H1 (cell line): ENCODE measurements around the gene CPLANE2. TPM values are rescaled to one million over a fixed set of nuclear protein-coding genes. Genes with fewer than 3 reads are reported as not detected.
A peak's percentile ranks its signal among the peaks of the same experiment; 100 is the strongest.

Experiments used
- CTCF ChIA-PET: fragments of 300-600 bp; sonication (Branson Sonifier 250); formaldehyde crosslinking; loops from one replicate; lab custom pipeline; 2021; ENCODE audit not compliant: partially characterized antibody; lab: Charles Lee
- POLR2A ChIA-PET: fragments of 300-600 bp; sonication (Branson Sonifier 250); formaldehyde crosslinking; loops from one replicate; lab custom pipeline; 2021; ENCODE audit warnings: inconsistent platforms; ENCODE audit not compliant: partially characterized antibody; lab: Charles Lee
- DNase-seq, 2 experiments: peaks; one replicate each; pipeline versions ENCODE4 v3.0.0 to v3.0.0-alpha.2; 2010 to 2022; ENCODE audit warnings: low spot score in 2 of 2, low read depth in 1 of 2, mixed read lengths in 1 of 2
- FAIRE-seq: peaks from 2 replicates; lab custom pipeline; 2011; peaks lifted over from hg19 to GRCh38; lab: Jason Lieb, UNC
- H2AFZ ChIP-seq: 2 replicates; pipeline ENCODE4 v1.8.1; 2012; ENCODE audit warnings: low read length, inconsistent platforms
- H2AK5ac ChIP-seq: 2 replicates; pipeline ENCODE4 v1.6.1; 2013; ENCODE audit warnings: low read depth, low read length
- H2BK120ac ChIP-seq: replicated peaks from 2 replicates; pipeline ENCODE3; 2013; ENCODE audit warnings: low read depth, low read length, inconsistent platforms
- H2BK12ac ChIP-seq: 2 replicates; pipeline ENCODE4 v1.6.1; 2013; ENCODE audit warnings: low read depth, low read length
- H2BK15ac ChIP-seq: 2 replicates; pipeline ENCODE4 v1.6.1; 2013; ENCODE audit warnings: low read length
- H2BK20ac ChIP-seq: 2 replicates; pipeline ENCODE4 v1.6.1; 2013; ENCODE audit warnings: low read length
- H2BK5ac ChIP-seq: 2 replicates; pipeline ENCODE4 v1.6.1; 2013; ENCODE audit warnings: low read depth, low read length
- H3K14ac ChIP-seq: 2 replicates; pipeline ENCODE4 v1.6.1; 2013; ENCODE audit warnings: inconsistent platforms; ENCODE audit not compliant: insufficient read length
- H3K18ac ChIP-seq: 2 replicates; pipeline ENCODE4 v1.6.1; 2013; ENCODE audit warnings: low read length; ENCODE audit errors: extremely low read depth
- H3K23ac ChIP-seq: 2 replicates; pipeline ENCODE4 v1.6.1; 2013; ENCODE audit warnings: inconsistent platforms; ENCODE audit not compliant: insufficient read length
- H3K23me2 ChIP-seq: 2 replicates; pipeline ENCODE4 v1.6.1; 2013; ENCODE audit warnings: low read depth, low read length
- H3K27ac ChIP-seq: 2 replicates; pipeline ENCODE4 v1.6.1; 2011; ENCODE audit warnings: low read depth, low read length, inconsistent platforms
- H3K27me3 ChIP-seq, 4 experiments: replicated peaks in 1 of 4; 1 replicate in 1 of 4; 2 replicates in 3 of 4; pipeline versions ENCODE4 v1.6.1 to v1.8.1; 2011 to 2013; ENCODE audit warnings: low read length in 3 of 4, mild to moderate bottlenecking in 3 of 4, inconsistent platforms in 2 of 4, mixed read lengths in 2 of 4, moderate library complexity in 1 of 4; ENCODE audit not compliant: control insufficient read depth in 3 of 4, insufficient read depth in 3 of 4; ENCODE audit errors: extremely low read depth in 1 of 4
- H3K36me3 ChIP-seq, 4 experiments: 2 replicates each; pipeline versions ENCODE4 v1.6.1 to v1.8.1; 2011 to 2013; ENCODE audit warnings: mild to moderate bottlenecking in 4 of 4, low read length in 3 of 4, moderate library complexity in 2 of 4, control low read depth in 1 of 4, inconsistent platforms in 1 of 4; ENCODE audit not compliant: insufficient read depth in 4 of 4, control insufficient read depth in 2 of 4
- H3K4ac ChIP-seq: replicated peaks from 2 replicates; pipeline ENCODE3; 2013; ENCODE audit warnings: low read length, low read depth, mixed read lengths, inconsistent platforms; ENCODE audit not compliant: insufficient read length
- H3K4me1 ChIP-seq, 4 experiments: replicated peaks in 1 of 4; 1 replicate in 1 of 4; 2 replicates in 3 of 4; pipeline versions ENCODE4 v1.6.1 to v1.8.1; 2011 to 2013; ENCODE audit warnings: low read length in 3 of 4, inconsistent platforms in 2 of 4, mixed read lengths in 1 of 4; ENCODE audit not compliant: insufficient read depth in 4 of 4, control insufficient read depth in 3 of 4
- H3K4me2 ChIP-seq, 2 experiments: 2 replicates each; pipeline versions ENCODE4 v1.6.1 to v1.8.1; 2011 to 2013; ENCODE audit warnings: low read depth in 2 of 2, low read length in 2 of 2, control low read depth in 1 of 2, inconsistent platforms in 1 of 2, mild to moderate bottlenecking in 1 of 2; ENCODE audit not compliant: insufficient read depth in 1 of 2
- H3K4me3 ChIP-seq, 4 experiments: fragments of 200-600, 300-600 bp in 1 of 4; sonication (generic), shearing (Covaris generic), sonication (Bioruptor Twin) in 1 of 4; 2 replicates each; pipeline versions ENCODE4 v1.5.1 to v1.8.1; 2011 to 2016; ENCODE audit warnings: low read length in 4 of 4, low read depth in 3 of 4, control low read depth in 2 of 4, inconsistent platforms in 2 of 4, mild to moderate bottlenecking in 2 of 4, mixed read lengths in 1 of 4, moderate library complexity in 1 of 4; ENCODE audit not compliant: insufficient read depth in 2 of 4; ENCODE audit errors: extremely low read depth in 1 of 4
- H3K56ac ChIP-seq: replicated peaks from 2 replicates; pipeline ENCODE3; 2013; ENCODE audit warnings: low read depth, mild to moderate bottlenecking, mixed read lengths, low read length, inconsistent platforms; ENCODE audit not compliant: insufficient read length
- H3K79me1 ChIP-seq: 2 replicates; pipeline ENCODE4 v1.6.1; 2013; ENCODE audit warnings: low read depth, low read length, control low read depth
- H3K79me2 ChIP-seq, 2 experiments: 2 replicates each; pipeline versions ENCODE4 v1.6.1 to v1.8.1; 2012 to 2013; ENCODE audit warnings: low read length in 2 of 2, mild to moderate bottlenecking in 2 of 2, inconsistent platforms in 1 of 2; ENCODE audit not compliant: insufficient read depth in 2 of 2, control insufficient read depth in 1 of 2
- H3K9ac ChIP-seq, 4 experiments: replicated peaks in 1 of 4; 1 replicate in 1 of 4; 2 replicates in 3 of 4; pipeline versions ENCODE4 v1.6.1 to v1.8.1; 2011 to 2013; ENCODE audit warnings: low read depth in 3 of 4, low read length in 3 of 4, control low read depth in 2 of 4, mild to moderate bottlenecking in 2 of 4, moderate library complexity in 2 of 4, inconsistent platforms in 1 of 4; ENCODE audit errors: extremely low read depth in 1 of 4
- H3K9me3 ChIP-seq, 2 experiments: 2 replicates each; pipeline versions ENCODE4 v1.6.1 to v1.8.1; 2012 to 2013; ENCODE audit warnings: mild to moderate bottlenecking in 2 of 2, moderate library complexity in 2 of 2, control low read depth in 1 of 2, inconsistent platforms in 1 of 2, low read depth in 1 of 2, low read length in 1 of 2, mixed read lengths in 1 of 2; ENCODE audit not compliant: insufficient read depth in 2 of 2
- H4K20me1 ChIP-seq, 2 experiments: replicated peaks in 1 of 2; 2 replicates each; pipeline versions ENCODE3 to v1.8.1; 2011 to 2013; ENCODE audit warnings: inconsistent platforms in 2 of 2, low read length in 2 of 2, mild to moderate bottlenecking in 1 of 2; ENCODE audit not compliant: insufficient read depth in 2 of 2, control insufficient read depth in 1 of 2
- H4K5ac ChIP-seq: 2 replicates; pipeline ENCODE4 v1.6.1; 2013; ENCODE audit warnings: low read length, low read depth, mixed read lengths, inconsistent platforms; ENCODE audit not compliant: insufficient read length
- H4K8ac ChIP-seq: 2 replicates; pipeline ENCODE4 v1.8.0; 2013; ENCODE audit warnings: mild to moderate bottlenecking, moderate library complexity, low read length, inconsistent platforms; ENCODE audit not compliant: insufficient read depth; ENCODE audit errors: extremely low read depth
- H4K91ac ChIP-seq: replicated peaks from 2 replicates; pipeline ENCODE3; 2013; ENCODE audit warnings: low read length, mixed read lengths, inconsistent platforms; ENCODE audit not compliant: insufficient read length
- ASH2L ChIP-seq: fragments of 200-600, 300-600 bp; sonication (generic); IDR thresholded peaks from one replicate; pipeline ENCODE4 v1.7.1; 2017; ENCODE audit warnings: low read length
- EGR1 ChIP-seq: IDR thresholded peaks from 2 replicates; pipeline ENCODE4 v1.6.1; 2011; ENCODE audit warnings: low read depth, low read length, borderline replicate concordance
- WGBS, 2 experiments: shearing (Covaris generic) in 1 of 2; methylation state at CpG; one replicate each; pipeline versions ENCODE4 v1.1.6 to v1.1.7; 2013 to 2015; ENCODE audit warnings: low lambda C conversion rate in 2 of 2, mixed read lengths in 2 of 2, inconsistent platforms in 1 of 2, low coverage in 1 of 2, missing lambda C conversion rate in 1 of 2; ENCODE audit not compliant: insufficient replicate concordance in 2 of 2, insufficient coverage in 1 of 2, insufficient read length in 1 of 2; ENCODE audit errors: extremely low coverage in 1 of 2, missing lambda C conversion rate in 1 of 2; 5-methylcytosine and 5-hydroxymethylcytosine counted together
- polyA plus RNA-seq, 7 experiments: library from polyadenylated mRNA; depleted of rRNA in 3 of 7; stranded (reverse) in 5 of 7; unstranded in 2 of 7; fragments of >200 nt in 5 of 7; fragments of 200-250 nt in 2 of 7; gene quantifications; 1 replicate in 5 of 7; 2 replicates in 1 of 7; 4 replicates in 1 of 7; pipeline versions ENCODE4 v1.2.1 to v1.2.3, GENCODE V29; 2011 to 2013; ENCODE audit warnings: missing spikeins in 2 of 7, mixed read lengths in 2 of 7
- total RNA-seq: library from RNA; stranded (reverse); fragmentation: NEBNext Ultra II Directional; extraction: Animal tissue kit (Norgen Biotek cat#: 25700); gene quantifications from 2 replicates; pipeline ENCODE4 v1.2.1, GENCODE V29; 2021

Gene CPLANE2
- total and polyA plus RNA-seq, 2 of the 8 experiments (the other 6 are each of a cell fraction or from before 2014, with no cell fraction given) = 2.3 to 2.5 TPM

- H4K8ac ChIP-seq = 0 out of 2 replicates have a peak overlapping the region, but pooled peaks have one; percentile 75
- DNase-seq (no peak), FAIRE-seq (no peak)
- CTCF ChIA-PET = interaction anchor here (0.8 to 3.0 kb wide), 8 partner anchors 13 to 150 kb away, joined by 3 to 16 read pairs (median 5); no protein-coding TSS in a partner anchor
- H3K4ac ChIP-seq = no peak overlapping the region
- peak overlapping the region; percentile 95 for H3K18ac ChIP-seq
- H4K5ac ChIP-seq = peak overlapping the region; percentile 69
- peak overlapping the region; percentile 23; the same call in 1 of the 2 replicates for H3K27ac ChIP-seq
- 74% methylated on average over 3 of the region's 3 CpGs; no CpG with 5 or more reads in 1 of the 2 experiments for WGBS, 2 experiments
- H3K56ac ChIP-seq = no peak overlapping the region
- H3K79me1 ChIP-seq = peaks cover 10% of the 10 kb centered on the region
- peak overlapping the region; percentile 31 for H3K14ac ChIP-seq
- TF ChIP-seq EGR1 (no peak), ASH2L (peak; percentile 5)
- peak overlapping the region; percentile 67 for H4K91ac ChIP-seq
- H4K20me1 ChIP-seq = peaks cover 0 to 2% of the 10 kb centered on the region in 2 experiments
- H2BK120ac ChIP-seq = peak overlapping the region; percentile 63
- peak overlapping the region; percentile 25; the same call in 1 of the 2 replicates for H2BK15ac ChIP-seq
- H3K4me3 ChIP-seq = peak overlapping the region in 3 of 4 experiments; percentile 57 to 75 (median 66); a peak in 4 of 8 replicates
- peak overlapping the region; percentile 93 for H2BK5ac ChIP-seq
- peaks cover 5 to 33% of the 10 kb centered on the region in 2 experiments; a peak in 3 of 4 replicates for H3K79me2 ChIP-seq
- H3K4me2 ChIP-seq = peak overlapping the region; percentile 83 to 89
- no peak overlapping the region; the same call in 1 of the 2 replicates for H2AK5ac ChIP-seq
- peaks cover 27% of the 10 kb centered on the region for H3K23me2 ChIP-seq
- no peak overlapping the region for H3K23ac ChIP-seq
- H3K9me3 ChIP-seq = no peaks in the 10 kb centered on the region
- peak overlapping the region; percentile 83 for H2BK20ac ChIP-seq
- H3K9ac ChIP-seq = no peak overlapping the region
- peaks cover 10 to 48% (median 30%) of the 10 kb centered on the region in 4 experiments for H3K4me1 ChIP-seq
- POLR2A ChIA-PET = interaction anchor here (0.6 to 3.5 kb wide), 17 partner anchors 9 to 149 kb away, joined by 3 to 32 read pairs (median 3); no protein-coding TSS in a partner anchor
- peak overlapping the region; percentile 30; the same call in 1 of the 2 replicates for H2BK12ac ChIP-seq
- peaks cover 0 to 9% (median 6%) of the 10 kb centered on the region in 4 experiments; a peak in 5 of 7 replicates for H3K27me3 ChIP-seq
- no peak overlapping the region for H2AFZ ChIP-seq
- no peaks in the 10 kb centered on the region for H3K36me3 ChIP-seq
Observed at GRCh38 chr1:16213013-16213412, 24.0 kb downstream of the CPLANE2 start.
